Parathyroid adenoma (tissue), 2 donors: Measurements from ENCODE around the gene BRD4.

Experiments
- H2AFZ ChIP-seq: fragments of 300-600 bp; sonication (generic); one replicate; pipeline ENCODE4 v1.7.0; 2017; ENCODE audit warnings: antibody characterized with exemption, mild to moderate bottlenecking
- H3K27ac ChIP-seq: fragments of 300-600 bp; sonication (generic); one replicate; pipeline ENCODE4 v1.7.0; 2017
- H3K27me3 ChIP-seq: fragments of 300-600 bp; sonication (generic); one replicate; pipeline ENCODE4 v1.7.0; 2017; ENCODE audit warnings: low read length; ENCODE audit not compliant: control insufficient read depth, insufficient read depth
- H3K36me3 ChIP-seq: fragments of 300-600 bp; sonication (generic); one replicate; pipeline ENCODE4 v1.7.0; 2017; ENCODE audit warnings: low read length; ENCODE audit not compliant: control insufficient read depth, insufficient read depth
- H3K4me1 ChIP-seq: fragments of 300-600 bp; sonication (generic); one replicate; pipeline ENCODE4 v1.7.0; 2017; ENCODE audit warnings: control low read depth
- H3K4me2 ChIP-seq: fragments of 300-600 bp; sonication (generic); one replicate; pipeline ENCODE4 v1.7.0; 2017; ENCODE audit warnings: low read length
- H3K4me3 ChIP-seq: fragments of 300-600 bp; sonication (generic); one replicate; pipeline ENCODE4 v1.7.0; 2017; ENCODE audit warnings: low read depth, low read length
- H3K79me2 ChIP-seq: fragments of 300-600 bp; sonication (generic); one replicate; pipeline ENCODE4 v1.7.0; 2017; ENCODE audit warnings: control low read depth
- H3K9ac ChIP-seq: fragments of 300-600 bp; sonication (generic); one replicate; pipeline ENCODE4 v1.7.0; 2017; ENCODE audit warnings: mild to moderate bottlenecking
- H3K9me3 ChIP-seq: fragments of 300-600 bp; sonication (generic); one replicate; pipeline ENCODE4 v1.7.0; 2017; ENCODE audit warnings: low read length; ENCODE audit not compliant: control insufficient read depth
- CTCF ChIP-seq: fragments of 300-600 bp; sonication (generic); IDR thresholded peaks from one replicate; pipeline ENCODE4 v1.7.0; 2017; ENCODE audit warnings: antibody characterized with exemption, mild to moderate bottlenecking
- donor health status: primary hyperparathyroidism.

BRD4 gene

GRCh38 chr19:15244106-15244803 is 88.1 kb downstream of the BRD4 start:
- no peak for TF ChIP-seq CTCF
- no peaks in the 10 kb centered on the region for H3K27me3 ChIP-seq
- no peak overlapping the region for H3K4me2 ChIP-seq
- peaks cover 38% of the 10 kb centered on the region for H3K4me1 ChIP-seq
- H3K9ac ChIP-seq: no peak overlapping the region
- H3K27ac ChIP-seq: no peak overlapping the region
- H2AFZ ChIP-seq: no peak overlapping the region
- peaks cover 43% of the 10 kb centered on the region for H3K79me2 ChIP-seq
- no peaks in the 10 kb centered on the region for H3K36me3 ChIP-seq
- no peak overlapping the region for H3K4me3 ChIP-seq
- no peaks in the 10 kb centered on the region for H3K9me3 ChIP-seq

- peaks cover 39% of the 10 kb centered on the region for H3K79me2 ChIP-seq
- no peak overlapping the region for H3K9ac ChIP-seq
- H3K9me3 ChIP-seq: no peaks in the 10 kb centered on the region
- no peak overlapping the region for H3K4me3 ChIP-seq
- H3K27ac ChIP-seq: no peak overlapping the region
- no peak overlapping the region for H3K4me2 ChIP-seq
- TF ChIP-seq CTCF: no peak
- H3K4me1 ChIP-seq: peaks cover 30% of the 10 kb centered on the region
- H3K27me3 ChIP-seq: no peaks in the 10 kb centered on the region
- no peaks in the 10 kb centered on the region for H3K36me3 ChIP-seq
- H2AFZ ChIP-seq: no peak overlapping the region
These were observed 88.9 kb downstream of the BRD4 start for GRCh38 chr19:15243236-15243957.

GRCh38 chr19:15241259-15241910 is 91.0 kb downstream of the BRD4 start:
- no peaks in the 10 kb centered on the region for H3K27me3 ChIP-seq
- no peak for TF ChIP-seq CTCF
- no peak overlapping the region for H2AFZ ChIP-seq
- no peaks in the 10 kb centered on the region for H3K36me3 ChIP-seq
- no peak overlapping the region for H3K27ac ChIP-seq
- peaks cover 27% of the 10 kb centered on the region for H3K79me2 ChIP-seq
- H3K4me1 ChIP-seq: peaks cover 25% of the 10 kb centered on the region
- H3K4me3 ChIP-seq: no peak overlapping the region
- H3K4me2 ChIP-seq: no peak overlapping the region
- no peaks in the 10 kb centered on the region for H3K9me3 ChIP-seq
- no peak overlapping the region for H3K9ac ChIP-seq

- no peaks in the 10 kb centered on the region for H3K9me3 ChIP-seq
- no peak overlapping the region for H3K27ac ChIP-seq
- H3K4me1 ChIP-seq: peaks cover 16% of the 10 kb centered on the region
- H3K4me3 ChIP-seq: no peak overlapping the region
- H2AFZ ChIP-seq: no peak overlapping the region
- H3K4me2 ChIP-seq: no peak overlapping the region
- H3K9ac ChIP-seq: no peak overlapping the region
- H3K27me3 ChIP-seq: no peaks in the 10 kb centered on the region
- no peak for TF ChIP-seq CTCF
- peaks cover 27% of the 10 kb centered on the region for H3K79me2 ChIP-seq
- H3K36me3 ChIP-seq: no peaks in the 10 kb centered on the region
These were observed 91.8 kb downstream of the BRD4 start for GRCh38 chr19:15240515-15240914.
